ENCODE results near the gene SLMAP.

Gene SLMAP

GRCh38 chr3:57973715-57974477 is 217.8 kb downstream of the SLMAP start:
- Mint-ChIP-seq H3K36me3 (no peaks in the 10 kb centered on the region), H3K27me3 (no peaks in the 10 kb centered on the region), H3K4me1 (peaks cover 12% of the 10 kb centered on the region), H3K4me3 (no peak overlapping the region), H3K27ac (no peak overlapping the region), H3K9me3 (no peaks in the 10 kb centered on the region)
- no peak for ATAC-seq

- no peak overlapping the region for H3K27ac Mint-ChIP-seq
- no peak overlapping the region for H3K4me3 Mint-ChIP-seq
- no peaks in the 10 kb centered on the region for H3K36me3 Mint-ChIP-seq
- H3K9me3 Mint-ChIP-seq: no peaks in the 10 kb centered on the region
- no peaks in the 10 kb centered on the region for H3K27me3 Mint-ChIP-seq
- peaks cover 12% of the 10 kb centered on the region for H3K4me1 Mint-ChIP-seq
- ATAC-seq: no peak
Measured at GRCh38 chr3:57974796-57975388, 218.8 kb downstream of the SLMAP start.

GRCh38 chr3:57977818-57978235 is 221.7 kb downstream of the SLMAP start:
- Mint-ChIP-seq H3K27me3 (no peaks in the 10 kb centered on the region), H3K27ac (no peak overlapping the region), H3K9me3 (no peaks in the 10 kb centered on the region), H3K4me3 (no peak overlapping the region), H3K36me3 (no peaks in the 10 kb centered on the region), H3K4me1 (peaks cover 14% of the 10 kb centered on the region)
- no peak for ATAC-seq

- H3K27me3 Mint-ChIP-seq: no peaks in the 10 kb centered on the region
- H3K4me1 Mint-ChIP-seq: peaks cover 19% of the 10 kb centered on the region
- H3K27ac Mint-ChIP-seq: no peak overlapping the region
- ATAC-seq: no peak
- no peak overlapping the region for H3K4me3 Mint-ChIP-seq
- H3K36me3 Mint-ChIP-seq: no peaks in the 10 kb centered on the region
- no peaks in the 10 kb centered on the region for H3K9me3 Mint-ChIP-seq
Measured at GRCh38 chr3:57978316-57978715, 222.2 kb downstream of the SLMAP start.

All from stimulated activated memory B cell treated with anti-CD40 and anti-IgM and Interleukin-4, amounts not matched to agents 10 μg/mL and 1 μg/mL and 100 μg/mL, for 72 hours (primary cell).